ENCODE measurements around the gene INO80D.
A peak's percentile ranks its signal among the peaks of the same experiment; 100 is the strongest.

The INO80D gene

DNA sequence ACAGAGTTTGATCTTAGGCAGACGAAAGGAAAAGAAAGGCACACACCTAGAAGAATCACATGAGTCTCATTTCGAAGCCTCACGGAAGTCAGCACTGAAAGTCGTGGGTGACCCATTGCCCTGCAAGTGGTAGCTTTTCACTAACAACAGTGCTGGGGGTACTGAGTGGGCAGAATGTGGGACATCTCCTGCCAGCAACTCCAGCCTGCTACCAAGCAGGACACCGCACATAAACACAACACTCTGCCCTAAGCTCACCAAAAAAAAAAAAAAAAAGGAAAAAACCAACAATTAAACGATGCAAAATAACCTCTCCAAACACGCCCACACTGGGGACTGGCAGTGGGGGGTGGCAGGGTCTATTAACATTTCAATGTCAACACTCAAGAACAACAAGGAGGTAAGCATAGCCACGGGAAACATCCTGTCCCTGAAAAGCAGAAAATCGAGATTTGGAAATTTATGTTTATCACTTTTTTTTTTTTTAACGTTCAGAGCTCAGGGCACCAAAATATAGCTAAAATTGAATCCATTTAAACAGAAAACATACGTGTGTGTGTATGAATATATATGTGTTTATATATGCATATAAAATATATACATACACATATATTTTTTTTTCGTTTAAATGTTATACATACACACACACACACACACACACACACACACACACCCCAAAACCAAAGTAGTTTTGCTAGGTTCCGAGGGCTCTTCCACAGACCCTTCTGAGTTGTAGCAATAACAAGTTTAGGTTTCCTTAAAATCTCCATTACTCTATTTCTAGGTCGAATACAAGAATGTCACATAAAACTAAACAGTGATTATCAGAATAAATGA, 2.2 kb downstream of the INO80D start (continued):
- TF ChIP-seq ZNF404 (tag by site-specific recombination; IDR thresholded peaks at IDR 0.05): no peak
- TF ChIP-seq ZNF350 (tag by site-specific recombination; IDR thresholded peaks at IDR 0.05): no peak
- no peak for TF ChIP-seq ZNF394 (tag by site-specific recombination; IDR thresholded peaks at IDR 0.05; ENCODE audit: borderline replicate concordance)
- no peak for TF ChIP-seq ZBTB7A (tag by site-specific recombination; IDR thresholded peaks at IDR 0.05; ENCODE audit: low read depth)
- no peak for TF ChIP-seq ZNF660 (tag by site-specific recombination; IDR thresholded peaks at IDR 0.05)
- TF ChIP-seq ZNF571 (tag by site-specific recombination; IDR thresholded peaks at IDR 0.05): no peak
- no peak for TF ChIP-seq KLF9 (tag by site-specific recombination; IDR thresholded peaks at IDR 0.05; ENCODE audit: low read depth)
- TF ChIP-seq, protein P1, sequence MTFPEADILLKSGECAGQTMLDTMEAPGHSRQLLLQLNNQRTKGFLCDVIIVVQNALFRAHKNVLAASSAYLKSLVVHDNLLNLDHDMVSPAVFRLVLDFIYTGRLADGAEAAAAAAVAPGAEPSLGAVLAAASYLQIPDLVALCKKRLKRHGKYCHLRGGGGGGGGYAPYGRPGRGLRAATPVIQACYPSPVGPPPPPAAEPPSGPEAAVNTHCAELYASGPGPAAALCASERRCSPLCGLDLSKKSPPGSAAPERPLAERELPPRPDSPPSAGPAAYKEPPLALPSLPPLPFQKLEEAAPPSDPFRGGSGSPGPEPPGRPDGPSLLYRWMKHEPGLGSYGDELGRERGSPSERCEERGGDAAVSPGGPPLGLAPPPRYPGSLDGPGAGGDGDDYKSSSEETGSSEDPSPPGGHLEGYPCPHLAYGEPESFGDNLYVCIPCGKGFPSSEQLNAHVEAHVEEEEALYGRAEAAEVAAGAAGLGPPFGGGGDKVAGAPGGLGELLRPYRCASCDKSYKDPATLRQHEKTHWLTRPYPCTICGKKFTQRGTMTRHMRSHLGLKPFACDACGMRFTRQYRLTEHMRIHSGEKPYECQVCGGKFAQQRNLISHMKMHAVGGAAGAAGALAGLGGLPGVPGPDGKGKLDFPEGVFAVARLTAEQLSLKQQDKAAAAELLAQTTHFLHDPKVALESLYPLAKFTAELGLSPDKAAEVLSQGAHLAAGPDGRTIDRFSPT (tag by site-specific recombination; IDR thresholded peaks at IDR 0.05): 0 out of 2 replicates have a peak, but pooled peaks have one; percentile 13
- TF ChIP-seq ZNF530 (tag by site-specific recombination; IDR thresholded peaks at IDR 0.05; ENCODE audit: low read depth): no peak

DNA sequence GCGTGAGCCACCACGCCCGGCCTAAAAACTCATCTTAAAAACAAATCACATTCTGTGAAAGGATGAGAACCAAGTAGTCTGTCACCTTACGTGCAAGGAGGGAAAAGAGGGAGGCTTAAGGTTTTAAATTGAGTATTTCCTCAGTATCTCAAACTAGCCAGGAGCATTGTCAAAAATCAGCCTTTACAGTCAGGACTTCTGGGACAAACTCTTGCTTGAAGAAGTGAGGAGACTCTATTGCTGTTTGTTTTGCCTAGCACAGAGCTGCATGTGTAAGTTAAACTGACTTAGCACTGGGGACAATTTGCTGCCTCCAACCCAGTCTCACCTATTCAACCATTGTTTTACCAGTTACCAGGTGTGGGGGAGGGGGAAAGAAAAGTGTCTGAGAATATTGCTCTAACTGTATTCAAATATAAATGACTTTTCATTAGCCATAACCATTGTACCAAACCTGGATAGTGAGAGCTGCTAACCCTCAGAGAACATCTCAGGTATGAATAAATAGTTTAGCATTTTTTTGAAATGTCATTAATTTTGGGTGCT, 3.6 kb downstream of the INO80D start:
- Histone ChIP-seq H3K4me1 (ENCODE audit: control insufficient read depth, insufficient read depth, low read length) (no peaks in the 10 kb centered on the region), H3K4me3 (ENCODE audit: low read depth, low read length) (no peak overlapping the region), H3K36me3 (ENCODE audit: control insufficient read depth in 2 of 2, insufficient read depth in 1 of 2, low read length in 2 of 2) (no peaks in the 10 kb centered on the region), H3K27ac (ENCODE audit: extremely low read depth, low read depth, low read length) (no peak overlapping the region), H3K9me3 (ENCODE audit: control insufficient read depth, insufficient read depth, low read depth, low read length) (no peaks in the 10 kb centered on the region)
- POLR2A ChIA-PET: no interaction called here
- TF ChIP-seq ZNF701 (tag by site-specific recombination; IDR thresholded peaks at IDR 0.05): no peak
- TF ChIP-seq, protein P2, sequence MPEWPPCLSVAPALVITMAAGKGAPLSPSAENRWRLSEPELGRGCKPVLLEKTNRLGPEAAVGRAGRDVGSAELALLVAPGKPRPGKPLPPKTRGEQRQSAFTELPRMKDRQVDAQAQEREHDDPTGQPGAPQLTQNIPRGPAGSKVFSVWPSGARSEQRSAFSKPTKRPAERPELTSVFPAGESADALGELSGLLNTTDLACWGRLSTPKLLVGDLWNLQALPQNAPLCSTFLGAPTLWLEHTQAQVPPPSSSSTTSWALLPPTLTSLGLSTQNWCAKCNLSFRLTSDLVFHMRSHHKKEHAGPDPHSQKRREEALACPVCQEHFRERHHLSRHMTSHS (tag by site-specific recombination; IDR thresholded peaks at IDR 0.05): no peak
- no peak for TF ChIP-seq ZNF350 (tag by site-specific recombination; IDR thresholded peaks at IDR 0.05)
- TF ChIP-seq ZNF660 (tag by site-specific recombination; IDR thresholded peaks at IDR 0.05): no peak
- TF ChIP-seq, protein P3, sequence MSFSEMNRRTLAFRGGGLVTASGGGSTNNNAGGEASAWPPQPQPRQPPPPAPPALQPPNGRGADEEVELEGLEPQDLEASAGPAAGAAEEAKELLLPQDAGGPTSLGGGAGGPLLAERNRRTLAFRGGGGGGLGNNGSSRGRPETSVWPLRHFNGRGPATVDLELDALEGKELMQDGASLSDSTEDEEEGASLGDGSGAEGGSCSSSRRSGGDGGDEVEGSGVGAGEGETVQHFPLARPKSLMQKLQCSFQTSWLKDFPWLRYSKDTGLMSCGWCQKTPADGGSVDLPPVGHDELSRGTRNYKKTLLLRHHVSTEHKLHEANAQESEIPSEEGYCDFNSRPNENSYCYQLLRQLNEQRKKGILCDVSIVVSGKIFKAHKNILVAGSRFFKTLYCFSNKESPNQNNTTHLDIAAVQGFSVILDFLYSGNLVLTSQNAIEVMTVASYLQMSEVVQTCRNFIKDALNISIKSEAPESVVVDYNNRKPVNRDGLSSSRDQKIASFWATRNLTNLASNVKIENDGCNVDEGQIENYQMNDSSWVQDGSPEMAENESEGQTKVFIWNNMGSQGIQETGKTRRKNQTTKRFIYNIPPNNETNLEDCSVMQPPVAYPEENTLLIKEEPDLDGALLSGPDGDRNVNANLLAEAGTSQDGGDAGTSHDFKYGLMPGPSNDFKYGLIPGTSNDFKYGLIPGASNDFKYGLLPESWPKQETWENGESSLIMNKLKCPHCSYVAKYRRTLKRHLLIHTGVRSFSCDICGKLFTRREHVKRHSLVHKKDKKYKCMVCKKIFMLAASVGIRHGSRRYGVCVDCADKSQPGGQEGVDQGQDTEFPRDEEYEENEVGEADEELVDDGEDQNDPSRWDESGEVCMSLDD (tag by site-specific recombination; IDR thresholded peaks at IDR 0.05): no peak
- TF ChIP-seq ZNF596 (tag by site-specific recombination; IDR thresholded peaks at IDR 0.05): no peak
- TF ChIP-seq ZNF239 (tag by site-specific recombination; IDR thresholded peaks at IDR 0.05): no peak
- TF ChIP-seq, protein P4, sequence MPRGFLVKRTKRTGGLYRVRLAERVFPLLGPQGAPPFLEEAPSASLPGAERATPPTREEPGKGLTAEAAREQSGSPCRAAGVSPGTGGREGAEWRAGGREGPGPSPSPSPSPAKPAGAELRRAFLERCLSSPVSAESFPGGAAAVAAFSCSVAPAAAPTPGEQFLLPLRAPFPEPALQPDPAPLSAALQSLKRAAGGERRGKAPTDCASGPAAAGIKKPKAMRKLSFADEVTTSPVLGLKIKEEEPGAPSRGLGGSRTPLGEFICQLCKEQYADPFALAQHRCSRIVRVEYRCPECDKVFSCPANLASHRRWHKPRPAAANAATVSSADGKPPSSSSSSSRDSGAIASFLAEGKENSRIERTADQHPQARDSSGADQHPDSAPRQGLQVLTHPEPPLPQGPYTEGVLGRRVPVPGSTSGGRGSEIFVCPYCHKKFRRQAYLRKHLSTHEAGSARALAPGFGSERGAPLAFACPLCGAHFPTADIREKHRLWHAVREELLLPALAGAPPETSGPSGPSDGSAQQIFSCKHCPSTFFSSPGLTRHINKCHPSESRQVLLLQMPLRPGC (tag by site-specific recombination; IDR thresholded peaks at IDR 0.05): no peak
- TF ChIP-seq ZNF202 (tag by site-specific recombination; IDR thresholded peaks at IDR 0.05; ENCODE audit: borderline replicate concordance): no peak
- TF ChIP-seq ZIC2 (tag by site-specific recombination; IDR thresholded peaks at IDR 0.05): no peak
- CTCF ChIA-PET: interaction anchor here (0.5 kb wide), 1 partner anchor 363 kb away, joined by 3 read pairs; no protein-coding TSS in a partner anchor

Data from HEK293 (cell line).